ENCODE measurements around the gene TIAM1. TPM values are rescaled to one million over a fixed set of nuclear protein-coding genes. Genes with fewer than 3 reads are reported as not detected.

TIAM1 gene, protein sequence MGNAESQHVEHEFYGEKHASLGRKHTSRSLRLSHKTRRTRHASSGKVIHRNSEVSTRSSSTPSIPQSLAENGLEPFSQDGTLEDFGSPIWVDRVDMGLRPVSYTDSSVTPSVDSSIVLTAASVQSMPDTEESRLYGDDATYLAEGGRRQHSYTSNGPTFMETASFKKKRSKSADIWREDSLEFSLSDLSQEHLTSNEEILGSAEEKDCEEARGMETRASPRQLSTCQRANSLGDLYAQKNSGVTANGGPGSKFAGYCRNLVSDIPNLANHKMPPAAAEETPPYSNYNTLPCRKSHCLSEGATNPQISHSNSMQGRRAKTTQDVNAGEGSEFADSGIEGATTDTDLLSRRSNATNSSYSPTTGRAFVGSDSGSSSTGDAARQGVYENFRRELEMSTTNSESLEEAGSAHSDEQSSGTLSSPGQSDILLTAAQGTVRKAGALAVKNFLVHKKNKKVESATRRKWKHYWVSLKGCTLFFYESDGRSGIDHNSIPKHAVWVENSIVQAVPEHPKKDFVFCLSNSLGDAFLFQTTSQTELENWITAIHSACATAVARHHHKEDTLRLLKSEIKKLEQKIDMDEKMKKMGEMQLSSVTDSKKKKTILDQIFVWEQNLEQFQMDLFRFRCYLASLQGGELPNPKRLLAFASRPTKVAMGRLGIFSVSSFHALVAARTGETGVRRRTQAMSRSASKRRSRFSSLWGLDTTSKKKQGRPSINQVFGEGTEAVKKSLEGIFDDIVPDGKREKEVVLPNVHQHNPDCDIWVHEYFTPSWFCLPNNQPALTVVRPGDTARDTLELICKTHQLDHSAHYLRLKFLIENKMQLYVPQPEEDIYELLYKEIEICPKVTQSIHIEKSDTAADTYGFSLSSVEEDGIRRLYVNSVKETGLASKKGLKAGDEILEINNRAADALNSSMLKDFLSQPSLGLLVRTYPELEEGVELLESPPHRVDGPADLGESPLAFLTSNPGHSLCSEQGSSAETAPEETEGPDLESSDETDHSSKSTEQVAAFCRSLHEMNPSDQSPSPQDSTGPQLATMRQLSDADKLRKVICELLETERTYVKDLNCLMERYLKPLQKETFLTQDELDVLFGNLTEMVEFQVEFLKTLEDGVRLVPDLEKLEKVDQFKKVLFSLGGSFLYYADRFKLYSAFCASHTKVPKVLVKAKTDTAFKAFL (N-terminal part only)
- polyA plus RNA-seq (2011; rRNA removed) (0.26 and 0.40 TPM in 2 replicates), polyA plus RNA-seq (2017; fragmentation: RNase III; extraction: RNeasy Plus Mini Kit Qiagen cat#74134 plus additional on column Dnase treatment) (0.18 to 0.33 TPM (median 0.23 TPM) in 3 replicates), polyA minus RNA-seq (2011; rRNA and poly(A)+ RNA removed) (1.1 and 1.4 TPM in 2 replicates)
- polyA plus RNA-seq (2012; cell fraction: cytosol; rRNA removed), result 0.12 and 0.18 TPM in 2 replicates
- 0.13 and 0.36 TPM in 2 replicates for polyA plus RNA-seq (2012; cell fraction: nucleus; rRNA removed)

DNA sequence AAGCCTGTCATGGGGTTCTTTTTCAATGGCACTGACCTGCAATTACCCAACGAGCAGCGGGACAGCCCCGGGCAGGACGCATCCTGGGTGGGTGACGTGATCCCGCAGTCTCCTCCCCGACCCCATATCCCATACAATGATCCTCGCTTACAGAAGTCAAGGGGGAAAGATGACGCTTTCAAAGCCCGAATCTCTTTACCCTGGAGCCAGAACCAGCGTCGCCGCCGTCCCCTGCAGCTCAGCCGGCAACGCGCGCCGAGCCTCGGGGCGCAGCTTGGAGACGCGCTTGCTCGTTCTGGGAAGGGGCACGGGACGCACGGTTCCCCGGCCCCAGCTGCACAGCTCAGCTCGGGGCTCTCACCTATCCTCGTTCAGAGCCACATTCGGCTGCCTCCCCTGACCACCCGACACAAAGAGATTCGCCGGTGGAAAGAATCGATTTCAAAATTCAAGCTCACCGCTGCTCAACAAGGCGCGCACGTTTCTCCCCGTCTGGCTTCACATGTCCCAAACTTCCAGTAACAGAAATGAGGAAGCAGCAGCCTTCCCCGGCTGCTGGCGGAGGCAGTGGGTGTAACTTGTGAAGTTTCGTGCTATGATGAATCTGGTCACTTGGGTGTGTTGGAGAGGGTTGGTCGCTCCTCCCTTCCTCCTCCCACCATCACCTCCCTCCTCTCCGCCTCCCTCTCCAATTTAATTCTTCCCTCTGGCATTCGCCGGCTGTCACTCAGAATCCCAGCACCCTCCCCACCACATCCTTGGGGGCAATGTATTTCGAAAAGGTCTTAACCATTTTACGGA, at the start of gene TIAM1:
TSS of gene TIAM1 (minus strand) at position 582 of the 801 bp plus-strand sequence. CDS start 77,289 bp downstream, outside the sequence.
- peak within 1 kb of the TSS; percentile 50 for H3K4me2 ChIP-seq
- DNase-seq (ENCODE audit: low read depth in 1 of 2, low spot score in 1 of 2), result peak in 1 of 2 experiments; percentile 4

DNA sequence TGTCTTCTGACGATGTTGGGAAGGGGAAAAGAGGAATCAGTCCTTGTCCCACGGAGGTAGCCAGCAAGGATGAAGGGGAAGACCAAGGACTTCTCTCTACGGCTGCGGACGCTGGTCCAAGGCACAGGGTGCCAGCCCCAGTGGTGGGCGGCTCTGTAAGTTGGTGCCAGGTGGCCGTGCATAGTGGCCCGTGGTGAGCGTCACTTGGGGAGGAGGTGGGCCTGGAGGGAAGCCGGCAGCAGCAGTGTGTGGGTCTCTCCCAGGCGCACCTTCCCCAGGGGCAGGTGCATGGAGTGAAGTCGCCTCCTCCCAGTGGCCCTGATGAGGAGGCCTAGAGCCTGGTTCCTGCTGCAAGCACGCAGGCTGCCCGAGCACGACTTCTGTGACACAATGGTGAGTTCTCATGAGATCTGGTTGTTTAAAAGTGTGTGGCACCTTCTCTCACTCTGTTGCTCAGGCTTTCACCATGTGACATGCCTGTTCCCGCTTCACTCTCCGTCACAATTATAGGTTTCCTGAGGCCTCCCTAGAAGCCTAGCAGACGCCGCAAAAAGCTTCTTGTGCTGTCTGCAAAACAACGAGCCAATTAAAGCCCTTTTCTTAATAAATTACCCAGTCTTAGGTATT, 43.6 kb upstream of the TIAM1 start:
- POLR2A ChIA-PET, result no interaction called here
- DNase-seq (ENCODE audit: low read depth in 1 of 2, low spot score in 1 of 2) (no peak), FAIRE-seq (no peak), ATAC-seq (no peak)
- Histone ChIP-seq H3K4me3 (no peak overlapping the region), H3K4me1 (no peaks in the 10 kb centered on the region), H3K9me3 (no peaks in the 10 kb centered on the region), H3K27ac (no peak overlapping the region), H3K4me2 (no peak overlapping the region)
- no peak for TF ChIP-seq NFE2L2 (conservative IDR thresholded peaks at IDR 0.05; ENCODE audit: low read length)
- TF ChIP-seq MYC (IDR thresholded peaks at IDR 0.05; ENCODE audit: borderline replicate concordance, low read length), result no peak
- CTCF ChIA-PET, result interaction anchor here (0.7 kb wide), 1 partner anchor 293 kb away, joined by 3 read pairs; no protein-coding TSS in a partner anchor
- WGBS (ENCODE audit: missing lambda C conversion rate), result 52% methylated on average over 15 of the region's 20 CpGs

More for the DNA sequence above, at the start of gene TIAM1:
- ATAC-seq (no peak), FAIRE-seq (no peak)
- WGBS (ENCODE audit: missing lambda C conversion rate), result 6% methylated on average over 32 of the region's 49 CpGs
- TF ChIP-seq HDAC2 (IDR thresholded peaks at IDR 0.05), result 0 out of 2 replicates have a peak, but pooled peaks have one; percentile 25
- no peak for TF ChIP-seq TFCP2L1 (CRISPR knock-in tag; IDR thresholded peaks at IDR 0.05)
- TF ChIP-seq MAZ (IDR thresholded peaks at IDR 0.05; ENCODE audit: borderline replicate concordance, low read depth, low read length), result no peak
- TF ChIP-seq, protein P1, sequence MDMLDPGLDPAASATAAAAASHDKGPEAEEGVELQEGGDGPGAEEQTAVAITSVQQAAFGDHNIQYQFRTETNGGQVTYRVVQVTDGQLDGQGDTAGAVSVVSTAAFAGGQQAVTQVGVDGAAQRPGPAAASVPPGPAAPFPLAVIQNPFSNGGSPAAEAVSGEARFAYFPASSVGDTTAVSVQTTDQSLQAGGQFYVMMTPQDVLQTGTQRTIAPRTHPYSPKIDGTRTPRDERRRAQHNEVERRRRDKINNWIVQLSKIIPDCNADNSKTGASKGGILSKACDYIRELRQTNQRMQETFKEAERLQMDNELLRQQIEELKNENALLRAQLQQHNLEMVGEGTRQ (IDR thresholded peaks at IDR 0.05), result no peak
- TF ChIP-seq, protein P2, sequence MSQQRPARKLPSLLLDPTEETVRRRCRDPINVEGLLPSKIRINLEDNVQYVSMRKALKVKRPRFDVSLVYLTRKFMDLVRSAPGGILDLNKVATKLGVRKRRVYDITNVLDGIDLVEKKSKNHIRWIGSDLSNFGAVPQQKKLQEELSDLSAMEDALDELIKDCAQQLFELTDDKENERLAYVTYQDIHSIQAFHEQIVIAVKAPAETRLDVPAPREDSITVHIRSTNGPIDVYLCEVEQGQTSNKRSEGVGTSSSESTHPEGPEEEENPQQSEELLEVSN (IDR thresholded peaks at IDR 0.05; ENCODE audit: borderline replicate concordance, low read depth), result no peak
- no peak for TF ChIP-seq CHD2 (IDR thresholded peaks at IDR 0.05; ENCODE audit: low read length, partially characterized antibody)
- TF ChIP-seq, protein P3, sequence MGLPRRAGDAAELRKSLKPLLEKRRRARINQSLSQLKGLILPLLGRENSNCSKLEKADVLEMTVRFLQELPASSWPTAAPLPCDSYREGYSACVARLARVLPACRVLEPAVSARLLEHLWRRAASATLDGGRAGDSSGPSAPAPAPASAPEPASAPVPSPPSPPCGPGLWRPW (IDR thresholded peaks at IDR 0.05), result no peak
- no peak for TF ChIP-seq RFX5 (IDR thresholded peaks at IDR 0.05)
- H3K9me3 ChIP-seq, result no peaks in the 10 kb centered on the region
- ChIA-PET CTCF (interaction anchor here (1.0 to 2.0 kb wide), 2 partner anchors 145 to 237 kb away, joined by 3 to 12 read pairs; no protein-coding TSS in a partner anchor), POLR2A (no interaction called here)
- no peak within 1 kb of the TSS for H3K27ac ChIP-seq
- no peaks in the 10 kb centered on the region for H3K4me1 ChIP-seq
- no peak within 1 kb of the TSS for H3K4me3 ChIP-seq

DNA sequence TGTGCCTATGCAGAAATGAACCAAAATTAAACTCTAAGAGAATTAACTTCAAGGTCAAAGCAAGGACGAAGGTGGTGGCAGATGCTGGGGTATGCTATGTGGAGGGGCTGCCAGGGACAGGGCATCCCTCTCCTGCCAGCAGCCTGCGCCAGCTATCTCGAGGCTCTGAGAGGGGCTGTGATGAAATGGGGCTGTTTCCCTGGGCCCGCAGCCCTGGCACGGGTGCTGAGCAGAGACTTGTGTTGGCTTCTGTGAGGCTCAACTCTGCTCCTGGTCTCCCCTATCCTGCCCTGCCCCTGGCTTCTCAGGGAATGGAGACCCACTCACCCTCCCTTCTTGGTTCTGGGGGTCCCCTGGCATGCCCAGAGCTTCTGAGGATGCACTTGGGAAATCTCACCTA, 41.9 kb upstream of the TIAM1 start:
- DNase-seq (ENCODE audit: low read depth in 1 of 2, low spot score in 1 of 2) (no peak), FAIRE-seq (no peak), ATAC-seq (no peak)
- no peak overlapping the region for H3K4me3 ChIP-seq
- ChIA-PET POLR2A (no interaction called here), CTCF (no interaction called here)
- no peaks in the 10 kb centered on the region for H3K9me3 ChIP-seq
- H3K4me1 ChIP-seq, result no peaks in the 10 kb centered on the region
- H3K27ac ChIP-seq, result no peak overlapping the region
- 43% methylated on average over 5 of the region's 5 CpGs for WGBS (ENCODE audit: missing lambda C conversion rate)
- no peak overlapping the region for H3K4me2 ChIP-seq
- TF ChIP-seq TP53 (CRISPR knock-in tag; IDR thresholded peaks at IDR 0.05) (no peak), POLR2AphosphoS2 (conservative IDR thresholded peaks at IDR 0.05; ENCODE audit: low read length) (no peak), JUN (IDR thresholded peaks at IDR 0.05) (no peak), BHLHE40 (IDR thresholded peaks at IDR 0.05; ENCODE audit: low read depth, low read length) (no peak), HOXA7 (CRISPR knock-in tag; IDR thresholded peaks at IDR 0.05) (no peak), NFE2L2 (conservative IDR thresholded peaks at IDR 0.05; ENCODE audit: low read length) (no peak), CEBPB (IDR thresholded peaks at IDR 0.05) (no peak)
- TF ChIP-seq, protein P1 (IDR thresholded peaks at IDR 0.05), result no peak
- TF ChIP-seq, protein P4, sequence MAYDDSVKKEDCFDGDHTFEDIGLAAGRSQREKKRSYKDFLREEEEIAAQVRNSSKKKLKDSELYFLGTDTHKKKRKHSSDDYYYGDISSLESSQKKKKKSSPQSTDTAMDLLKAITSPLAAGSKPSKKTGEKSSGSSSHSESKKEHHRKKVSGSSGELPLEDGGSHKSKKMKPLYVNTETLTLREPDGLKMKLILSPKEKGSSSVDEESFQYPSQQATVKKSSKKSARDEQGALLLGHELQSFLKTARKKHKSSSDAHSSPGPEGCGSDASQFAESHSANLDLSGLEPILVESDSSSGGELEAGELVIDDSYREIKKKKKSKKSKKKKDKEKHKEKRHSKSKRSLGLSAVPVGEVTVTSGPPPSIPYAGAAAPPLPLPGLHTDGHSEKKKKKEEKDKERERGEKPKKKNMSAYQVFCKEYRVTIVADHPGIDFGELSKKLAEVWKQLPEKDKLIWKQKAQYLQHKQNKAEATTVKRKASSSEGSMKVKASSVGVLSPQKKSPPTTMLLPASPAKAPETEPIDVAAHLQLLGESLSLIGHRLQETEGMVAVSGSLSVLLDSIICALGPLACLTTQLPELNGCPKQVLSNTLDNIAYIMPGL (CRISPR knock-in tag; IDR thresholded peaks at IDR 0.05; ENCODE audit: borderline replicate concordance), result no peak
- TF ChIP-seq, protein P2 (IDR thresholded peaks at IDR 0.05; ENCODE audit: borderline replicate concordance, low read depth), result no peak
